Measurements from ENCODE around the gene CCNYL1. TPM values are rescaled to one million over a fixed set of nuclear protein-coding genes. Genes with fewer than 3 reads are reported as not detected.

The CCNYL1 gene
- total RNA-seq, 6 experiments from 2014 or later = 7.1 to 11.9 (median 9.4) TPM

DNA sequence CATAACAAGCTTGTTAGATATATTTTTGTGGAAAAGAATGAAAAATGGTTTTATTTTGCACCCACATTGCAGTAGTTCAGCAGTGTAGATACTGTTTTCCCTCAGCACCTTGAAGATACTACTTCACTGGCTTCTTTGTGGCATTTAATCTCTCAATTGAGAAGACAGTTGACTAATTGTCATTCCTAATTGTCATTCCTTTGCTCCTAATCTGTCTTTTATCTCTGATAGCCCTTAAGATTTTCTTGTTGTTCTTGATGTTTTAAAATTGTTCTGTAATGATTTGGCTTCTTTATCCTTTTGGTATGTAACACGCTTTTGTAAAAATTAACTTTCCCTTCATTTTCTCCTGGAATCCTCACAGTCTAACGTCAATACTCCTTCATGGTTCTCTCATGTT is 38.0 kb upstream of the CCNYL1 start:
- no peak overlapping the region for H3K4me3 ChIP-seq
- intact Hi-C loops (cut with DNase I) = no loop called here
- TF ChIP-seq, protein P1, sequence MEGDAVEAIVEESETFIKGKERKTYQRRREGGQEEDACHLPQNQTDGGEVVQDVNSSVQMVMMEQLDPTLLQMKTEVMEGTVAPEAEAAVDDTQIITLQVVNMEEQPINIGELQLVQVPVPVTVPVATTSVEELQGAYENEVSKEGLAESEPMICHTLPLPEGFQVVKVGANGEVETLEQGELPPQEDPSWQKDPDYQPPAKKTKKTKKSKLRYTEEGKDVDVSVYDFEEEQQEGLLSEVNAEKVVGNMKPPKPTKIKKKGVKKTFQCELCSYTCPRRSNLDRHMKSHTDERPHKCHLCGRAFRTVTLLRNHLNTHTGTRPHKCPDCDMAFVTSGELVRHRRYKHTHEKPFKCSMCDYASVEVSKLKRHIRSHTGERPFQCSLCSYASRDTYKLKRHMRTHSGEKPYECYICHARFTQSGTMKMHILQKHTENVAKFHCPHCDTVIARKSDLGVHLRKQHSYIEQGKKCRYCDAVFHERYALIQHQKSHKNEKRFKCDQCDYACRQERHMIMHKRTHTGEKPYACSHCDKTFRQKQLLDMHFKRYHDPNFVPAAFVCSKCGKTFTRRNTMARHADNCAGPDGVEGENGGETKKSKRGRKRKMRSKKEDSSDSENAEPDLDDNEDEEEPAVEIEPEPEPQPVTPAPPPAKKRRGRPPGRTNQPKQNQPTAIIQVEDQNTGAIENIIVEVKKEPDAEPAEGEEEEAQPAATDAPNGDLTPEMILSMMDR (IDR thresholded peaks at IDR 0.05) = no peak
- TF ChIP-seq POLR2A (IDR thresholded peaks at IDR 0.05) = no peak
- H3K9me3 ChIP-seq = no peaks in the 10 kb centered on the region
- H3K27ac ChIP-seq = no peak overlapping the region
- 100% methylated on average over 1 of the region's 2 CpGs for WGBS (ENCODE audit: insufficient coverage, low coverage, low lambda C conversion rate, missing lambda C conversion rate)
- no peak for DNase-seq
- ATAC-seq = no peak
- no peaks in the 10 kb centered on the region for H3K4me1 ChIP-seq
- H3K36me3 ChIP-seq = no peaks in the 10 kb centered on the region
- H3K27me3 ChIP-seq = no peaks in the 10 kb centered on the region

DNA sequence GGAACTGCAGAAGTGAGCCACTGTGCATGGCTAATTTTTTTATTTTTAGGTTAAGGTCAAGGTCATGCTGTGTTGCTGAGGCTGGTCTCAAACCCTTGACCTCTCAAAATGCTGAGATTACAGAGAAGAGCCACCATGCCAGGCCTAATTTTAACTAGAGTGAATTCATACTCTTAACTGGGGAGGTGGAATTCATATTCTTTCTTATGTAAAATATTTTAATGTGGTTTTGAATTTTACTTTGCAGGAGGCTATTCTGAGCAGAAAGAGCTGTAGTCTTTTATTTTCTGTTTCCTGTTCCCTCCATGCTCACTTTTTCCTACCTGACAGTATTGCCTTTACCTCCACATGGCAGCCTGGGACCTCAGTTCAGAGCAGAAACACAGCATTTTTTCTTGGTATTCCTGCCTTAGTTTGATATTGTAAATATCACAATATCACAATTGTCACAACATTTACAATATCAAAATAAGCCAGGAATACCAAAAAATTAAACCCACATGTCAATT is 37.1 kb upstream of the CCNYL1 start:
- H3K27me3 ChIP-seq = no peaks in the 10 kb centered on the region
- DNase-seq (no peak), ATAC-seq (no peak)
- H3K27ac ChIP-seq = no peak overlapping the region
- no peaks in the 10 kb centered on the region for H3K36me3 ChIP-seq
- no peak overlapping the region for H3K4me3 ChIP-seq
- H3K4me1 ChIP-seq = no peaks in the 10 kb centered on the region
- TF ChIP-seq POLR2A (IDR thresholded peaks at IDR 0.05) = no peak
- TF ChIP-seq, protein P1 (IDR thresholded peaks at IDR 0.05) = no peak
- H3K9me3 ChIP-seq = no peaks in the 10 kb centered on the region
- intact Hi-C loops (cut with DNase I) = no loop called here

DNA sequence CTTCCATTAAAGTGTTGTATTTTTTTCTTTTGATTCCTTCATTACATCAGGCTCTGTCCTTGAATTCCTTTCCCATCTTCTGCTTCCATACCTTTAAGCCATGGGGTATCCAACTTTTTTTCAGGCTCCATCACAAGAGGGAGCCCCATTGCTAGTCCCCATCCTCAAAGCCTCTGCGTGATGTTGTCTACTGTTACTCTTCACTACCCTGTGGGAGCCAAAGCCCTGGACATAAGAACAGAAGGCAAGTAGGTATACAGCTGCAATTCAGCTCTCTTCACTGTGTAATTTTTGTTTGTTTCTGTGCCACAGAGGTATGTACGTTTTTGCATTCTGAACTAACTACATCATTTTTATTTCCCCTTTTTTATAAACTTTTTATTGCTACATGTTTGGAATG is 36.6 kb upstream of the CCNYL1 start:
- H3K27me3 ChIP-seq = no peaks in the 10 kb centered on the region
- no peak overlapping the region for H3K27ac ChIP-seq
- H3K9me3 ChIP-seq = no peaks in the 10 kb centered on the region
- ATAC-seq (no peak), DNase-seq (no peak)
- TF ChIP-seq, protein P1 (IDR thresholded peaks at IDR 0.05) = no peak
- no peak for TF ChIP-seq POLR2A (IDR thresholded peaks at IDR 0.05)
- H3K36me3 ChIP-seq = no peaks in the 10 kb centered on the region
- intact Hi-C loops (cut with DNase I) = no loop called here
- H3K4me1 ChIP-seq = no peaks in the 10 kb centered on the region
- H3K4me3 ChIP-seq = no peak overlapping the region
- WGBS (ENCODE audit: insufficient coverage, low coverage, low lambda C conversion rate, missing lambda C conversion rate) = 69% methylated on average over 2 of the region's 2 CpGs

DNA sequence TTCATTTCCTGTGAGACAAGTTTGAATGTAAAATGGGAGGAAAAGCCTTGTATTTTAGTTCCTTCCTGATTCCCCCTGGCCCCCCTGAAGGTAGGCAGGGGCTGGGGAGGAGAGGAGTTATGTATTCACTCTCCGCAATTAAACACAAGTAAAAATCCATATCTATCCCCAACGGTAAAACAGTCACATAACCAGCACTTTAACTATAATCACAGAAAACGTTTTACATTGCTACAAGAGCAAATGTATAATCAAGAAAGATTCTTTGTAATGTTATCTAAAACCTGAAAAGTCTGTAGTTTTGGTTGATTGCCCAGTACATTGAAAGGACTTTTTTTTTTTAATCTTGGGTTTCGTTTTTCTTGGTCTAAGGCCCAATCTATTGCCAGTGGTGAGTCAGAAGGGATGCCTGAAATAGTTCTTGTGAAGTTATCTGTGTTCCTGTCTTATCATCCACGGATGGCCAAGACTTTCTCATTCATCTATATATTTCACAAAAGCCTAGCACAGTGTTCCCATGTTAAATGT is 34.5 kb upstream of the CCNYL1 start:
- H3K4me3 ChIP-seq = no peak overlapping the region
- H3K36me3 ChIP-seq = no peaks in the 10 kb centered on the region
- no peak for TF ChIP-seq POLR2A (IDR thresholded peaks at IDR 0.05)
- TF ChIP-seq, protein P1 (IDR thresholded peaks at IDR 0.05) = no peak
- 28% methylated on average over 5 of the region's 5 CpGs for WGBS (ENCODE audit: insufficient coverage, low coverage, low lambda C conversion rate, missing lambda C conversion rate)
- intact Hi-C loops (cut with DNase I) = no loop called here
- no peaks in the 10 kb centered on the region for H3K27me3 ChIP-seq
- H3K4me1 ChIP-seq = no peaks in the 10 kb centered on the region
- DNase-seq = no peak
- peak; percentile 43 to 78 (median 61) for ATAC-seq
- H3K27ac ChIP-seq = peak overlapping the region in 1 of 3 donors; percentile 9
- H3K9me3 ChIP-seq = no peaks in the 10 kb centered on the region

DNA sequence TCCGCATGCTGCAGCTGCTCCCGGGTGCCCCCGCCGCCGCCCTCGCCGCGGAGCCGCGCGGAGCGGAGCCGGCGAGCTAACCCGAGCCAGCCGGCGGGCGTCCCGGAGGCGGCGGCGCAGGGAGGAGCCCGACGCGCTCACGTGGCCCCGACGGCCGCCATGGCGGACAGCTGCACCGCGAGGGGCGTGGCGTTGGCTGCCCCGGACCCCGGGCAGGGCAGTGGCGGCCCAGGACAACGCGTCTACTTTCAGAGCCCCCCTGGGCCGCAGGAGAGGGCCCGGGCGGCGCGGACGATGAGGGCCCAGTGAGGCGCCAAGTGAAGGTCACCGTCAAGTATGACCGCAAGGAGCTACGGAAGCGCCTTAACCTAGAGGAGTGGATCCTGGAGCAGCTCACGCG is 30.0 kb upstream of the CCNYL1 start:
- ATAC-seq = peak; percentile 25 to 81 (median 74)
- H3K36me3 ChIP-seq = no peaks in the 10 kb centered on the region
- no peak for DNase-seq
- no peaks in the 10 kb centered on the region for H3K9me3 ChIP-seq
- TF ChIP-seq POLR2A (IDR thresholded peaks at IDR 0.05) = no peak
- TF ChIP-seq, protein P1 (IDR thresholded peaks at IDR 0.05) = no peak
- no peaks in the 10 kb centered on the region for H3K27me3 ChIP-seq
- H3K27ac ChIP-seq = no peak overlapping the region
- peaks cover 0 to 11% (median 0%) of the 10 kb centered on the region in 4 donors for H3K4me1 ChIP-seq
- peak overlapping the region in 2 of 3 donors; percentile 16 to 51 for H3K4me3 ChIP-seq
- WGBS (ENCODE audit: insufficient coverage, low coverage, low lambda C conversion rate, missing lambda C conversion rate) = 24% methylated on average over 31 of the region's 52 CpGs
- intact Hi-C loops (cut with DNase I) = no loop called here

All from right lobe of liver (tissue), 6 donors.